ENCODE results near the gene TRIM38. TPM values are rescaled to one million over a fixed set of nuclear protein-coding genes. Genes with fewer than 3 reads are reported as not detected.

TRIM38 gene
- total RNA-seq, 1 donor from 2014 or later: 4.3 TPM

- ATAC-seq: no peak
- DNase-seq (ENCODE audit: low spot score): no peak
These were observed 62.7 kb downstream of the TRIM38 start for GRCh38 chr6:26025047-26025893.

DNA sequence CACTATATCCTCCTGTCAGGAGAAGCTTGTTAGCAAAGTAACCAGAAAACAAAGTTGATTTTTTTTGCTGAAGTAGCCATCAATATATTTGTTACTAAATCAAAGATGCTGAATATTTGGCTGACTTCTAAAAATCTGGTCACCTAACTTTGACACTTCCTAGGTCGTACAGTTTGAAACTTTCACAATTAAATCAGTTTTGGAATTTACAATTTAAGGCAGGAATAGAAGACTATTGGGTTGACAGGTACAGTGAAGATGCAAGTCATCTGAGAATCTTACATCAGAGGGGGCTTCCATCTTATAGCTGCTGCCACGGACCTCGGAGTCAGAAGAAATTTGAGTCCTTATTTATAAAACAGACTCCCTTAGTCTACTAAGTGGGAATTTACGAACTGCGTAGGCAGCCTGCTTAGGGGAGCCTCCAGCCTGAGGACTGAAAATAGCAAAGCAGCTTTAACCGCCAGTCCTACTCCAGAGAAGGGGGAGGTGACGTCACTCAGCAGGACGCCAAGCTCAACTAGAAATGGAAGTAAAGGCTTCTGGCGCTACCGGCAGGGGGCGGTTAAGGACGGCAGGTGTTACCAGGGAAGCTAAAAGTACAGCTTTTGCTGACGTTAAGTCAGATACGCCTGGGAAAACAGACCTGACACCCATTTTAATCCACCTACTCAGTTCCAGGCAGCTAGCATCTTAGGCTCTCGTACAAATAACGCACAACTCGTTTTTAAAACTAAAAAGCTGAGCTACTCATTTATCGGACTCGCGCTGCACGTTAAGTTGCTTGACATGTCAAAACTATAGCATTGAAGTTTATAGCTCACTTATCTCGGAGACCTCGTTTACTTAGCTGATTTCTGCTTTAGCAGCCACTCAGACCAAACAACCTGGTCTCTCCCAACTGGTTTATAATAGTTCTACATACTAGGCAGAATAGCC lies 63.6 kb downstream of the TRIM38 start:
- peak; percentile 92 for DNase-seq (ENCODE audit: low spot score)
- ATAC-seq: peak; percentile 68

DNA sequence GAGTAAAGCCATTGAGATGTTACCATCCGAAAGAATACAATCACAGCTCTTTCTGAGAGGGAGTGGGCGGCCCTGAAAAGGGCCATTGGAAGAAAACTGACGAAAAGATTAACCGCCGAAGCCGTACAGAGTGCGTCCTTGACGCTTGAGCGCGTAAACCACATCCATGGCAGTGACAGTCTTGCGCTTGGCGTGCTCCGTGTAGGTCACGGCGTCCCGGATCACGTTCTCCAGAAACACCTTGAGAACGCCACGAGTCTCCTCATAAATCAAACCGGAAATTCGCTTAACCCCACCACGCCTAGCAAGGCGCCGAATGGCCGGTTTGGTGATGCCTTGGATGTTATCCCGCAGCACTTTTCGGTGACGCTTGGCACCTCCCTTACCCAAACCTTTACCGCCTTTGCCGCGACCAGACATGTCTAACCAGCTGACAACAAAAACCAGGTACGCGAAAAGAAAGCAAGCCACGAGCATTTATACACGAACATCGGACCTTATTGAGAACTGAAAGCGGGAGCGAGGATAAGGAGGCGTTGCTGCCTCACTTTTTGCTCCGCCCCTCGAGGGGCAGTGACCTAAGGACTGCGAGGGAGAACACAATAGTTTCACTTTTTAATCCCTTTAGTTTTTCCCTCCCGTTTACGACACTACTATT lies 64.4 kb downstream of the TRIM38 start:
- ATAC-seq (peak; percentile 74), DNase-seq (ENCODE audit: low spot score) (peak; percentile 96)

- ATAC-seq: no peak
- DNase-seq (ENCODE audit: low spot score): no peak
These were observed 65.0 kb downstream of the TRIM38 start for GRCh38 chr6:26027491-26028211.

DNA sequence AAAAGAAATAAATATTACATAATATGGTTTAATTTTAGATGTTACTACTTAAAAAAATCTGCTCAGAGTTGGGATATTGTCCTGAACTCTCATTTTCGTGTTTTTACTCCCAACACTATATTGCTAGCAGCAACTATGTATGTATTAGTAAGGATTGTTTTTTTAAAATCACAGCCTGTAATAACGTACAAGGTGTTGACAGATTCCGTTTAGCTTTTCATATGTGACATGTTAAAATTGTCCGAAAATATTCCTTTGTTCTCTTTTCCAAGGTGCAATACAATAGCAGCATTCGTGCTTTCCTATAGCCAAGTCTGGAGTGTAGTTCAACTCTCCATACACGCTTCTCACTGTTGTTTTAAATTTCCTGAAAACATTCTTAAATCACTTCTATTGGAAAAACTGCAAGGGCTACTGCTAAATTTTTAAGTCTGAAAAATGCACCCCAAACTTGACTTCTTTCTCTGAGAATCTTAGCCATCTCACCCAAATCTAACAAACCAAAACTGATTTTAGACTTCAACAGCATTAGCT lies 65.7 kb downstream of the TRIM38 start:
- DNase-seq (ENCODE audit: low spot score): no peak

GRCh38 chr6:26028746-26029569 lies 66.4 kb downstream of the TRIM38 start:
- no peak for DNase-seq (ENCODE audit: low spot score)
- ATAC-seq: no peak

More for the DNA sequence above, 65.7 kb downstream of the TRIM38 start:
- no peak for ATAC-seq

- DNase-seq (ENCODE audit: low spot score): no peak
- no peak for ATAC-seq
These were observed 66.9 kb downstream of the TRIM38 start for GRCh38 chr6:26029570-26029856.

- DNase-seq (ENCODE audit: low spot score) (no peak), ATAC-seq (no peak)
These were observed 67.5 kb downstream of the TRIM38 start for GRCh38 chr6:26029857-26030653.

DNA sequence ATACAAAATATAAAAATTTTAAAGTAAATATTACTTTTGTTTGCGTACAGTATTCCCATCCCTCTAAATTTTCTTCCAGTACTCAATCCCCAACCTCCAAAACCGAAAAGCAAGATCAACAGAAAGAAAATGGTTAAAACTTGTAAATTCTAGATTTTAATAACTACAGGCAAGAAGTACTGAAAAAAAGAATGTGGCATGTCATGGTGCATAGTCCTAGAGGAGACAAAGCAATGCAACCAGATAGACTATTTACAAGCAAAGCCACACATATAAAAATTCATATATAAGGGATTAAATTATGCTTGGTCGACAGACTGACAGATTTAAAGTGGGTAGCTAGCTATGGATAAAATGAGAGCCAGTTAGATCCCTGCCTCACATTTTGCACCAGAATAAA lies 68.1 kb downstream of the TRIM38 start:
- ATAC-seq: no peak
- no peak for DNase-seq (ENCODE audit: low spot score)

DNA sequence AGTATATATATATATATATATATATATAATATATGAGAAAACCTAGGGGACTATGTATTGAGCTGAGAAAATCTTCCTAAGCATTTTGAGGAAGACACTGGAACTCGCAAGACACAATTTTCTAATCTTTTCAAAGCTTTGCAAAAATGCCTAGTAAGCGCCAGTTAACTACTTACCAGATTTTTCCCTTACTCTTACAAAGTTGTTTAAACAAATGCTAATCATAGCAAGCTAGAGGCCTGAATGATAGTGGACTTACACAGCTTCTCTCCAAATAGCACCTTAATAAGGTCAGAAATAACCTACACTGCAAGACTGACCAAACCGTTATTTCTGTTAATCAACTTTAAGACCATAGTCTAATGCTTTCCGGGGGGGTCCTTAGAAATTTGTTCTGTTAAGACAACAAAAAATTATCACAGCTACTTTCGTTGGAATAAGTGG lies 68.6 kb downstream of the TRIM38 start:
- DNase-seq (ENCODE audit: low spot score) (no peak), ATAC-seq (no peak)

DNA sequence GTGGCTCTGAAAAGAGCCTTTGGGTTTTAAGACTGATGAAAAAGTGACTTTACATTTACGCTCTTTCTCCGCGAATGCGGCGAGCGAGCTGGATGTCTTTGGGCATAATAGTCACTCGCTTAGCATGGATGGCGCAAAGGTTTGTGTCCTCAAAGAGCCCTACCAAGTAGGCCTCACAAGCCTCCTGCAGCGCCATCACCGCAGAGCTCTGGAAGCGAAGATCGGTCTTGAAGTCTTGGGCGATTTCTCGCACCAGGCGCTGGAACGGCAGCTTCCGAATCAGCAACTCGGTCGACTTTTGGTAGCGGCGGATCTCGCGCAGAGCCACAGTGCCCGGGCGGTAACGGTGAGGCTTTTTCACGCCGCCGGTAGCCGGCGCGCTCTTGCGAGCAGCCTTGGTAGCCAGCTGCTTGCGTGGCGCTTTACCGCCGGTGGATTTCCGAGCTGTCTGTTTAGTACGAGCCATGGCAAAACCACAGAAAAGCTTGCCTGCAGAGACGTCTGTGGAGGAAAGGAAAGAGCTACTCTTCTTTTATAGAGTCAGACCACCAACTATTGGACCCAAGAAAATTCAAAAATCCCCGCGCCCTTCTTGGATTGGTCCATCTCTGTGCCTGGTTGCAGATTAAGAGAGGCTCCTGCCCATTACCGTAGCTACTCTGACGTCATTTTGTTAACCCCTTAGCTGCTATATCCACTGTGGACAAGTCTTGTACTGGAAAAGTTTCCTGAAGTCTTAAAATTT lies 69.2 kb downstream of the TRIM38 start:
- peak; percentile 76 for ATAC-seq
- DNase-seq (ENCODE audit: low spot score): peak; percentile 89

DNA sequence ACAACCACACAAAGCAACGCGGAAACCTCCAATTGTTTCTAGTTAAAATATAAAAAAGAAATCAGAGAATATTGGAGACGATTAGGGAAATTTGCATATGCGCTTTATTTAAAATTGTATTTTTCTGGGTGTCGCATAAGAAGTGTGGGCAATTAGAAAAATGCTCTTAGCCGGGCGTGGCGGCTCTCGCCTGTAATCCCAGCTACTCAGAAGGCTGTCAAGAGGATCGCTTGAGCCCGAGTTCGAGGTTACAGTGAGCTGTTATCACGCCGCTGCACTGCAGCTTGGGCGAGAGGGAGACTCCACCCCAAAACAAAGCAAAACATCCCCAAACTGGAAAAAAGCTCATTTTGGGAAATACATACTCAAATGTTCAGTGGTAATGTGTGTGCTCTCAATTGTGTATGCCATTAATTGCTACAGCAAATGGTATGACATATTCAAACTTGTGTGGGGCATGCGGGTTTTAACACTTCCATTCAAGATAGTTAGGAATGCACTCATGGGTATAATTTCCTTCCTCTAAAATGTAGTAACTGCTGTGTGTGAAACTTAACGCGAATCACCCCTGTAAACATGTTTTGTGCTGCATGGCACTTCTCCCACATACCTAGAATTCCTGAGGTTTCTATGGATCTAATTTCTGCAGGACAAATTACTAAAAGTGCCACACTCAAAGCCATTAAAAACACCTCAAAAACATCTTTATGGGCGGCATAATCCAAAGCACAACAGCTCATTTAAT lies 69.9 kb downstream of the TRIM38 start:
- peak; percentile 24 for ATAC-seq
- DNase-seq (ENCODE audit: low spot score): no peak

DNA sequence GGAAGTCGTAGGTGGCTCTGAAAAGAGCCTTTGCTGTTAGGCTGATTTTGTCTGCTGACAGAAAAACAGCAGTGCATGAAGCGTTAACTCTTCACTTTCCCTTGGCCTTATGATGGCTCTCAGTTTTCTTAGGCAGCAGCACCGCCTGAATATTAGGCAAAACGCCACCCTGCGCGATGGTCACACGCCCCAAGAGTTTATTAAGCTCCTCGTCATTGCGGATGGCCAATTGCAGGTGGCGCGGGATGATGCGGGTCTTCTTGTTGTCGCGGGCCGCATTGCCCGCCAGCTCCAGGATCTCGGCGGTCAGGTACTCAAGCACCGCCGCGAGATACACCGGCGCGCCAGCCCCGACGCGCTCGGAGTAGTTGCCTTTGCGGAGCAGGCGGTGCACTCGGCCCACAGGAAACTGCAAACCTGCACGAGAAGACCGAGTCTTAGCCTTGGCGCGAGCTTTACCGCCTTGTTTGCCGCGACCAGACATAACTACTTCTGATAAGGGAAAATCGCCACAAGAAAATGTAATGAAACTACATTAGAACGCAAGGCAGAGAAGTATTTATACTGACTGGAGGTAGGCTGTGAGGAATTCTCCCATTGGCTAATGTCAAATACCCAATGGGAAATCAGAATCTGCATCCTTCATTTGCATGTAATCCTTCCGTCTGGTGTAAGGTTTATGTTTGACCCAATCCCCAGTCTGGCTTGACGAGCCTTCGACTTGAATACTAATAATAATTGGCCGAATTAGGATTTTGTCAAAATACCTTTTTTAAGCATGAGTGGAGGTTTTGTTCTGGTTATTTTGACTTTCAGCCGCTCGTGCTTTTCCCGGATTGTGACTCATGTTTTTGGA lies 70.7 kb downstream of the TRIM38 start:
- DNase-seq (ENCODE audit: low spot score): peak; percentile 75

GRCh38 chr6:26033941-26034354 lies 71.3 kb downstream of the TRIM38 start:
- DNase-seq (ENCODE audit: low spot score) (no peak), ATAC-seq (peak; percentile 6)

More for the DNA sequence above, 70.7 kb downstream of the TRIM38 start:
- peak; percentile 83 for ATAC-seq

DNA sequence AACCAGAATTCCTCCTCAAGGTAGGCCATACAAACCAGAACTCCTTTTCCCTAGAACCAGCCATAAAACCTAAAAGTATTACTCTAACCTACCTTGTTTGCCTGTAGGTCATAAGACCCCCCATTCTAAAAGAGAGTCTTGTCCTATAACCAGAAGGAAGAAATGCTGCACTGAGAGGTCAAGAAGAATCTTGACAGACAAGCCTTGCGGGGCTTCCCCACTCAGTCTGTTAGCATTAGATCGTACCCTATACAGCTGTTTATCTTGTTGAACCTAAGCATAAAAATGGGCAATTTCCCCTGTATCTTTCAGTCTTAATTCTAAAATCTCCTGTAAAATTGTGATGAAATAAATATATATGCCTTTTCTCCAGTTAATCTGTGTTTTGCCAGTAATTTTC lies 72.3 kb downstream of the TRIM38 start:
- ATAC-seq: no peak
- no peak for DNase-seq (ENCODE audit: low spot score)

Data from left lobe of liver (tissue), 2 donors.